ENCODE results near the gene DOP1A.

DOP1A gene

GRCh38 chr6:83098589-83098988 lies 31.1 kb downstream of the DOP1A start:
- H3K9me3 ChIP-seq (ENCODE audit: severe bottlenecking): no peaks in the 10 kb centered on the region
- no peaks in the 10 kb centered on the region; the same call in 1 of the 2 replicates for H3K36me3 ChIP-seq
- H3K4me3 ChIP-seq (ENCODE audit: low read depth, low read length): no peak overlapping the region
- DNase-seq: no peak
- no peak overlapping the region for H3K27ac ChIP-seq
- no peaks in the 10 kb centered on the region for H3K27me3 ChIP-seq (ENCODE audit: insufficient read depth, low read depth, severe bottlenecking)
- TF ChIP-seq, protein P1, sequence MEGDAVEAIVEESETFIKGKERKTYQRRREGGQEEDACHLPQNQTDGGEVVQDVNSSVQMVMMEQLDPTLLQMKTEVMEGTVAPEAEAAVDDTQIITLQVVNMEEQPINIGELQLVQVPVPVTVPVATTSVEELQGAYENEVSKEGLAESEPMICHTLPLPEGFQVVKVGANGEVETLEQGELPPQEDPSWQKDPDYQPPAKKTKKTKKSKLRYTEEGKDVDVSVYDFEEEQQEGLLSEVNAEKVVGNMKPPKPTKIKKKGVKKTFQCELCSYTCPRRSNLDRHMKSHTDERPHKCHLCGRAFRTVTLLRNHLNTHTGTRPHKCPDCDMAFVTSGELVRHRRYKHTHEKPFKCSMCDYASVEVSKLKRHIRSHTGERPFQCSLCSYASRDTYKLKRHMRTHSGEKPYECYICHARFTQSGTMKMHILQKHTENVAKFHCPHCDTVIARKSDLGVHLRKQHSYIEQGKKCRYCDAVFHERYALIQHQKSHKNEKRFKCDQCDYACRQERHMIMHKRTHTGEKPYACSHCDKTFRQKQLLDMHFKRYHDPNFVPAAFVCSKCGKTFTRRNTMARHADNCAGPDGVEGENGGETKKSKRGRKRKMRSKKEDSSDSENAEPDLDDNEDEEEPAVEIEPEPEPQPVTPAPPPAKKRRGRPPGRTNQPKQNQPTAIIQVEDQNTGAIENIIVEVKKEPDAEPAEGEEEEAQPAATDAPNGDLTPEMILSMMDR (IDR thresholded peaks at IDR 0.05; ENCODE audit: low read depth, low read length): no peak

- DNase-seq: no peak
- Histone ChIP-seq H3K36me3 (peaks cover 17% of the 10 kb centered on the region), H3K27me3 (ENCODE audit: insufficient read depth, low read depth, severe bottlenecking) (no peaks in the 10 kb centered on the region), H3K27ac (no peak overlapping the region), H3K9me3 (ENCODE audit: severe bottlenecking) (peaks cover 3% of the 10 kb centered on the region), H3K4me3 (ENCODE audit: low read depth, low read length) (no peak overlapping the region)
- TF ChIP-seq, protein P1 (IDR thresholded peaks at IDR 0.05; ENCODE audit: low read depth, low read length): no peak
These were observed 40.9 kb downstream of the DOP1A start for GRCh38 chr6:83108378-83108777.

DNA sequence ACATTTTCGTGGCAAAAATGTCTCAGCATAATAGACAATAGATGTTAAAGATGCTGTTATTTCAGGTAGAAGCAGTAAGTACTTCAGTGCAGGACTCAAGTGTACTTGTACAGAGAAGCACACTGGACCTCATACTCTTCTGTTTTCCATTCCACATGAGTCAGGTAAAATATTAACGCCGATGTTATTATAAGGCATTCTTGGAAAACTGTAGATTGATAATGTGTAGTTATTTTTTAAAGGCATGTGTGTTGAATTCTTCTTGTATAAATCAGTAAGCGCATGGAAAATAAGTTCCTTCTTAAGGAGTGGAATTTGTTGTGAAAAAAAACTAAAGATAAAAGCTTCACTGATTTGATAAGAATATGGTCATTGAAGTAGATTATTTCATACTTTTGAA lies 45.8 kb downstream of the DOP1A start:
- Histone ChIP-seq H3K27ac (no peak overlapping the region), H3K27me3 (ENCODE audit: insufficient read depth, low read depth, severe bottlenecking) (no peaks in the 10 kb centered on the region), H3K36me3 (peaks cover 17% of the 10 kb centered on the region), H3K9me3 (ENCODE audit: severe bottlenecking) (no peaks in the 10 kb centered on the region), H3K4me3 (ENCODE audit: low read depth, low read length) (no peak overlapping the region)
- TF ChIP-seq, protein P1 (IDR thresholded peaks at IDR 0.05; ENCODE audit: low read depth, low read length): no peak
- no peak for DNase-seq

DNA sequence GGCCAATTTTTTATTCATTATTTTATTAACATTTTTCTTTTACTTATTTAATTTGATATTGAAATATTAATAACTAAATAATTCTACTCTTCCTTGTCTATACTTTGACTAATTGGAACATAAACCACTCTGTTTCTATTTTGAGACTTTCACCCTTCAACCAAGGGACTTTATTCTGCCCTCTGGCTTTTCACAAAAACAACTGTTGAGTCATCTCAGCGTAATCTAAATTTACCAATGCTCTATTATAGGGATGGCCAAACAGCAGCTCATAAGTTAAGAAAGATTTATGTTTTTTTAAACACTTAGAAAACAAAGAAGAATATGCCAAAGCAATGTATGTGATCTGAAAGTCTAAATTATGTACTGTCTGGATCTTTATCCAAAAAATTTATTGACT lies 46.7 kb downstream of the DOP1A start:
- DNase-seq: no peak
- H3K27ac ChIP-seq: no peak overlapping the region
- H3K27me3 ChIP-seq (ENCODE audit: insufficient read depth, low read depth, severe bottlenecking): no peaks in the 10 kb centered on the region
- H3K4me3 ChIP-seq (ENCODE audit: low read depth, low read length): no peak overlapping the region
- TF ChIP-seq, protein P1 (IDR thresholded peaks at IDR 0.05; ENCODE audit: low read depth, low read length): no peak
- no peaks in the 10 kb centered on the region for H3K9me3 ChIP-seq (ENCODE audit: severe bottlenecking)
- peaks cover 14% of the 10 kb centered on the region for H3K36me3 ChIP-seq

- TF ChIP-seq, protein P1 (IDR thresholded peaks at IDR 0.05; ENCODE audit: low read depth, low read length): no peak
- no peak for DNase-seq
- Histone ChIP-seq H3K9me3 (ENCODE audit: severe bottlenecking) (no peaks in the 10 kb centered on the region), H3K27ac (no peak overlapping the region), H3K36me3 (no peaks in the 10 kb centered on the region; the same call in 1 of the 2 replicates), H3K27me3 (ENCODE audit: insufficient read depth, low read depth, severe bottlenecking) (no peaks in the 10 kb centered on the region), H3K4me3 (ENCODE audit: low read depth, low read length) (no peak overlapping the region)
These were observed 50.3 kb downstream of the DOP1A start for GRCh38 chr6:83117802-83118201.

DNA sequence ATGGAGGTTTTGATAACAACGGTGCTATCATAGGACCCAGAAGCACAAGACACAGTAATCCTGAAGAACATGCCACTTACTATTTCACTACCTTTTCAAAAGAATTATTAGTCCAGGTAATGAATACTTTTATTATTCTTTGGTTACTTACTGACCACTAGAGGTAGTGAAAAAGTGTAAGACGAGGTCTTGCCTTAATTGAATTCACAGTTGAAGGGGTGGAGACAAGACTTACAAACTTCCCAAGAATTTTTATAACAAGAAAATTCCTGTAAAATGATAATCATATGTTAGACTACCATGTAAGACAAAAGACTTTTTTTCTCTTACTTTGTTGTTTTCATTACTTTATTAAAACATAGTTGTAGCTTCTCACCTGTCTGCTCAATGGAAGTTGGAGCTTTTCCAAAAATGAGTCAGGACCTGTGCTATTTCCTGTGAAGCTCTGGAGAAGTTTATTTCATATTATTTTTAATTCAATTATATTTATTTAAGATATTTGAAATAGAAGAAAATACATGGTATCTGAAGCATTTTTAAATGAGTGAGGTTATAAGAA lies 52.4 kb downstream of the DOP1A start:
- Histone ChIP-seq H3K9me3 (ENCODE audit: severe bottlenecking) (no peaks in the 10 kb centered on the region), H3K27ac (no peak overlapping the region), H3K36me3 (peaks cover 11% of the 10 kb centered on the region), H3K27me3 (ENCODE audit: insufficient read depth, low read depth, severe bottlenecking) (no peaks in the 10 kb centered on the region), H3K4me3 (ENCODE audit: low read depth, low read length) (no peak overlapping the region)
- DNase-seq: no peak
- TF ChIP-seq, protein P1 (IDR thresholded peaks at IDR 0.05; ENCODE audit: low read depth, low read length): no peak

Data from WERI-Rb-1 (cell line).